Suprapubic skin (tissue), 4 donors: ENCODE measurements around the gene CTU1. TPM values are rescaled to one million over a fixed set of nuclear protein-coding genes. Genes with fewer than 3 reads are reported as not detected.

ENCODE experiments used
- DNase-seq, 2 donors: peaks; one replicate each; pipeline ENCODE4 v3.0.0-alpha.2; 2019; ENCODE audit warnings: low spot score in 2 of 2
- H3K27ac ChIP-seq: fragments of 200-600 bp; sonication (generic); one replicate; pipeline ENCODE4 v1.5.1; 2019
- H3K27me3 ChIP-seq: fragments of 200-600 bp; sonication (generic); one replicate; pipeline ENCODE4 v1.5.1; 2019
- H3K36me3 ChIP-seq: fragments of 200-600 bp; sonication (generic); one replicate; pipeline ENCODE4 v1.5.1; 2019
- H3K4me1 ChIP-seq: fragments of 200-600 bp; sonication (generic); one replicate; pipeline ENCODE4 v1.5.1; 2019
- H3K4me3 ChIP-seq: fragments of 200-600 bp; sonication (generic); one replicate; pipeline ENCODE4 v1.5.1; 2019; ENCODE audit warnings: mild to moderate bottlenecking
- H3K9me3 ChIP-seq: fragments of 200-600 bp; sonication (generic); one replicate; pipeline ENCODE4 v1.5.1; 2019
- EP300 ChIP-seq: sonication (generic); formaldehyde crosslinking; IDR thresholded peaks from one replicate; pipeline ENCODE4 v1.6.1; 2017; ENCODE audit warnings: antibody characterized with exemption
- POLR2A ChIP-seq, 2 donors: fragments of 450-650 bp; IDR thresholded peaks; one replicate each; pipeline ENCODE4 v1.6.1; 2017; ENCODE audit warnings: antibody characterized with exemption in 2 of 2, mild to moderate bottlenecking in 2 of 2, moderate library complexity in 2 of 2
- POLR2AphosphoS5 ChIP-seq, 3 donors: sonication (generic); formaldehyde crosslinking; IDR thresholded peaks; one replicate each; pipeline ENCODE4 v1.6.1; 2017; ENCODE audit warnings: antibody characterized with exemption in 3 of 3
- WGBS: methylation state at CpG from one replicate; pipeline ENCODE4 v1.1.5; 2018; 5-methylcytosine and 5-hydroxymethylcytosine counted together
- total RNA-seq, 4 donors: library from RNA; depleted of rRNA; stranded (reverse); fragments of >200 nt; gene quantifications; one replicate each; pipeline ENCODE4 v1.1.0, GENCODE V29; 2016
- TF ChIP-seq, protein P1 (sequence below), 2 donors: fragments of 200-600 bp in 1 of 2; fragments of 450-650 bp in 1 of 2; sonication (generic) in 1 of 2; IDR thresholded peaks; one replicate each; pipeline ENCODE4 v1.5.1; 2016 to 2019; ENCODE audit warnings: antibody characterized with exemption in 2 of 2, mild to moderate bottlenecking in 1 of 2, moderate library complexity in 1 of 2

Gene CTU1
- total RNA-seq, 4 donors from 2014 or later: 7.7 to 14.6 (median 12.9) TPM

- Histone ChIP-seq H3K4me1 (peaks cover 54% of the 10 kb centered on the region), H3K9me3 (no peaks in the 10 kb centered on the region), H3K4me3 (peak overlapping the region; percentile 40), H3K27me3 (peaks cover 32% of the 10 kb centered on the region), H3K27ac (peak overlapping the region; percentile 62), H3K36me3 (no peaks in the 10 kb centered on the region)
- no peak for TF ChIP-seq EP300
- TF ChIP-seq POLR2AphosphoS5 (IDR thresholded peaks at IDR 0.05): no peak
- no peak for TF ChIP-seq POLR2A (IDR thresholded peaks at IDR 0.05)
- TF ChIP-seq, protein P1, sequence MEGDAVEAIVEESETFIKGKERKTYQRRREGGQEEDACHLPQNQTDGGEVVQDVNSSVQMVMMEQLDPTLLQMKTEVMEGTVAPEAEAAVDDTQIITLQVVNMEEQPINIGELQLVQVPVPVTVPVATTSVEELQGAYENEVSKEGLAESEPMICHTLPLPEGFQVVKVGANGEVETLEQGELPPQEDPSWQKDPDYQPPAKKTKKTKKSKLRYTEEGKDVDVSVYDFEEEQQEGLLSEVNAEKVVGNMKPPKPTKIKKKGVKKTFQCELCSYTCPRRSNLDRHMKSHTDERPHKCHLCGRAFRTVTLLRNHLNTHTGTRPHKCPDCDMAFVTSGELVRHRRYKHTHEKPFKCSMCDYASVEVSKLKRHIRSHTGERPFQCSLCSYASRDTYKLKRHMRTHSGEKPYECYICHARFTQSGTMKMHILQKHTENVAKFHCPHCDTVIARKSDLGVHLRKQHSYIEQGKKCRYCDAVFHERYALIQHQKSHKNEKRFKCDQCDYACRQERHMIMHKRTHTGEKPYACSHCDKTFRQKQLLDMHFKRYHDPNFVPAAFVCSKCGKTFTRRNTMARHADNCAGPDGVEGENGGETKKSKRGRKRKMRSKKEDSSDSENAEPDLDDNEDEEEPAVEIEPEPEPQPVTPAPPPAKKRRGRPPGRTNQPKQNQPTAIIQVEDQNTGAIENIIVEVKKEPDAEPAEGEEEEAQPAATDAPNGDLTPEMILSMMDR (IDR thresholded peaks at IDR 0.05): no peak
- 9% methylated on average over 25 of the region's 25 CpGs for WGBS
- DNase-seq: no peak
Measured at GRCh38 chr19:51065221-51065960, 42.8 kb downstream of the CTU1 start.

DNA sequence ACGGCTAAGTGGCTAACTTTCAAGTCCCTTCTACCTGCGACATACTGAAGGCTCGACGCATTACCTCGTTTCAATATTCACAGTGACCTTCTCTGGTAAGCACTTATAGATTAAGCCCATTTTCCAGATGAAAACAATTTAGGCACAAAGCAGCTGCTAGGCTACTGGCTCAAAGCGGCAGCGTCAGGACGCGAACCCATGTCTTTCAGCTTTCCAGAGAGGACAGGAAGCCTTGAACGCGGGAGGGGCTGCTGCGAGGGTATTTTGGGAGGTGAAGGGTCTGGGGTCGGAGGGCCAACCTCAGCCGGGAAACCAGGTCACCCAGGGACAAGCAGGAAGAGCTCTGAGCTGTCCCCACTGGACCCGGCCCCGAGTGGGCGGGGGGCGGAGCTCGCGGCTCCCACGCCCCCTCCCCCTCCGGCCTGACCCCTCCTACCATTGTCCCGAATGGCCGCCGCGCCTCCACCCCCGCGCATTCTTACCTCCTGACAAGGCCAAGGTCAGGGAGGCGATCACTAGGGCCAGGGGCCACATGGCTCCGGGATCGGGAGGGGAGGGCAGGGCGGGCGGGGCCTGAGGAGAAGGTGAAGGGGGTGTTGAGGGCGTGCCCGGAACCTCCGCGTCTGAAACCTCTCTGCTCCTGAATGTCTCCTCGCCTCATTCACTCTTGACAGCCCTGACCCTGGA lies 43.5 kb downstream of the CTU1 start, which contains the start of gene KLK13:
TSS of gene KLK13 (minus strand) at position 559 of the 687 bp plus-strand sequence. CDS start at position 534, 25 bp downstream.
- Histone ChIP-seq H3K4me3 (peak within 1 kb of the TSS; percentile 40), H3K36me3 (no peaks in the 10 kb centered on the region), H3K9me3 (no peaks in the 10 kb centered on the region), H3K4me1 (peaks cover 46% of the 10 kb centered on the region), H3K27me3 (peaks cover 34% of the 10 kb centered on the region), H3K27ac (peak within 1 kb of the TSS; percentile 62)
- no peak for DNase-seq
- no peak for TF ChIP-seq POLR2A (IDR thresholded peaks at IDR 0.05)
- TF ChIP-seq POLR2AphosphoS5 (IDR thresholded peaks at IDR 0.05): no peak
- TF ChIP-seq EP300: no peak
- TF ChIP-seq, protein P1 (IDR thresholded peaks at IDR 0.05): no peak
- 40% methylated on average over 12 of the region's 38 CpGs for WGBS

GRCh38 chr19:51063664-51064063 lies 44.5 kb downstream of the CTU1 start:
- 56% methylated on average over 7 of the region's 7 CpGs for WGBS
- TF ChIP-seq POLR2A (IDR thresholded peaks at IDR 0.05) (no peak), EP300 (no peak), POLR2AphosphoS5 (IDR thresholded peaks at IDR 0.05) (no peak)
- TF ChIP-seq, protein P1 (IDR thresholded peaks at IDR 0.05): no peak
- H3K9me3 ChIP-seq: no peaks in the 10 kb centered on the region
- peaks cover 38% of the 10 kb centered on the region for H3K4me1 ChIP-seq
- no peaks in the 10 kb centered on the region for H3K36me3 ChIP-seq
- H3K4me3 ChIP-seq: no peak overlapping the region
- peaks cover 34% of the 10 kb centered on the region for H3K27me3 ChIP-seq
- no peak for DNase-seq
- H3K27ac ChIP-seq: peak overlapping the region; percentile 10

DNA sequence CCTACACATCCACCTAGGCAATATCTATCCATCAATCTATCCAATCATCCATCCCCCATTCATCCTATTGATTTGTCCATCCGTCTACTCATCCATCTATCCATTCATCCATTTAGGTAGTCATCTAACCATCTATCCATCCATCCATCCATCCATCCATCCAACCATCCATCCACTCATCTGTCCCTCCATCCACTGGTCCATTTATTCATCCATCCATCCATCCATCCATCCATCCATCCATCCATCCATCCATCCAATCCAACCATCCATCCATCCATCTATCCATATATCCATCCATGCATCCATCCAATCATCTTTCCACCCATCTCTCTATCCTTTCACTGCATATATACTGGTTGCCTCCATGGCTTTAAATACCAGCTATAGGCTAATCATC lies 47.2 kb downstream of the CTU1 start:
- Histone ChIP-seq H3K27ac (no peak overlapping the region), H3K36me3 (no peaks in the 10 kb centered on the region), H3K4me1 (peaks cover 26% of the 10 kb centered on the region), H3K27me3 (peaks cover 31% of the 10 kb centered on the region), H3K4me3 (no peak overlapping the region), H3K9me3 (no peaks in the 10 kb centered on the region)
- TF ChIP-seq EP300: no peak
- no peak for TF ChIP-seq POLR2A (IDR thresholded peaks at IDR 0.05)
- TF ChIP-seq POLR2AphosphoS5 (IDR thresholded peaks at IDR 0.05): no peak
- TF ChIP-seq, protein P1 (IDR thresholded peaks at IDR 0.05): no peak
- WGBS: 0% methylated on average over 1 of the region's 1 CpG
- DNase-seq: no peak

DNA sequence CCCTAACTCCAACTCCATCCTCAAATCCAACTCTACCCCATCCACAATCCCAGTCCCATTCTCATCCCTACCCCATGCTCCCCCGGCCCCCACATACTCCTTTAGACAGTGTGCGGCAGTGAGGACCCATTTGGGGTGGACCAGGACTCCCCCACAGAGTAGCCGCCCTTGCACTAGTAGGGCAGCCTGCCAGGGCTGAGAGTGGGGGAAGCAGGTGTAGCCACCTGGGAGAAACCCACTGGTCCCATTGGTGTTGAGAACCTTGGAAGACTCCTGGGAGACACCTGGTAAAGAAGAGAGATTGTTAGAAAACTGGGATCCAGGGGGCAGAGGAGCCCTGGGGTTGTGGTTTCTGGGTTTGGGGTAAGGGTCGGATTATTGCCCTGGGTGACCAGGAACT lies 47.9 kb downstream of the CTU1 start:
- DNase-seq: no peak
- 65% methylated on average over 4 of the region's 4 CpGs for WGBS
- no peaks in the 10 kb centered on the region for H3K9me3 ChIP-seq
- H3K36me3 ChIP-seq: no peaks in the 10 kb centered on the region
- no peak overlapping the region for H3K27ac ChIP-seq
- peaks cover 25% of the 10 kb centered on the region for H3K27me3 ChIP-seq
- no peak overlapping the region for H3K4me3 ChIP-seq
- TF ChIP-seq, protein P1 (IDR thresholded peaks at IDR 0.05): no peak
- no peak for TF ChIP-seq EP300
- TF ChIP-seq POLR2A (IDR thresholded peaks at IDR 0.05): no peak
- TF ChIP-seq POLR2AphosphoS5 (IDR thresholded peaks at IDR 0.05): no peak
- H3K4me1 ChIP-seq: peaks cover 20% of the 10 kb centered on the region
